Panc1 (cell line): ENCODE data around the gene PAX7.

Source experiments
- CTCF ChIP-seq: fragments of 450-650 bp; IDR thresholded peaks from 2 replicates; pipeline ENCODE4 v1.5.1; 2017; ENCODE audit warnings: mild to moderate bottlenecking
- SIN3A ChIP-seq: IDR thresholded peaks from 2 replicates; pipeline ENCODE4 v1.6.1; 2012; ENCODE audit warnings: low read depth, mild to moderate bottlenecking, low read length, moderate library complexity, borderline replicate concordance; ENCODE audit not compliant: insufficient read depth
- TCF7L2 ChIP-seq: IDR thresholded peaks from 2 replicates; pipeline ENCODE4 v1.6.1; 2011; ENCODE audit warnings: mild to moderate bottlenecking, low read depth, low read length, inconsistent platforms

GRCh38 chr1:18787825-18788385, 157.3 kb downstream of the PAX7 start:
- no peak for TF ChIP-seq CTCF
- no peak for TF ChIP-seq SIN3A
- no peak for TF ChIP-seq TCF7L2
